Measurements from ENCODE around the gene MOGAT3.

The MOGAT3 gene

GRCh38 chr7:101220295-101220694, 19.5 kb upstream of the MOGAT3 start:
- no peak for TF ChIP-seq GATA2 (IDR thresholded peaks at IDR 0.05; ENCODE audit: low read depth, low read length)
- TF ChIP-seq GATA3 (IDR thresholded peaks at IDR 0.05; ENCODE audit: low read depth, low read length): no peak

DNA sequence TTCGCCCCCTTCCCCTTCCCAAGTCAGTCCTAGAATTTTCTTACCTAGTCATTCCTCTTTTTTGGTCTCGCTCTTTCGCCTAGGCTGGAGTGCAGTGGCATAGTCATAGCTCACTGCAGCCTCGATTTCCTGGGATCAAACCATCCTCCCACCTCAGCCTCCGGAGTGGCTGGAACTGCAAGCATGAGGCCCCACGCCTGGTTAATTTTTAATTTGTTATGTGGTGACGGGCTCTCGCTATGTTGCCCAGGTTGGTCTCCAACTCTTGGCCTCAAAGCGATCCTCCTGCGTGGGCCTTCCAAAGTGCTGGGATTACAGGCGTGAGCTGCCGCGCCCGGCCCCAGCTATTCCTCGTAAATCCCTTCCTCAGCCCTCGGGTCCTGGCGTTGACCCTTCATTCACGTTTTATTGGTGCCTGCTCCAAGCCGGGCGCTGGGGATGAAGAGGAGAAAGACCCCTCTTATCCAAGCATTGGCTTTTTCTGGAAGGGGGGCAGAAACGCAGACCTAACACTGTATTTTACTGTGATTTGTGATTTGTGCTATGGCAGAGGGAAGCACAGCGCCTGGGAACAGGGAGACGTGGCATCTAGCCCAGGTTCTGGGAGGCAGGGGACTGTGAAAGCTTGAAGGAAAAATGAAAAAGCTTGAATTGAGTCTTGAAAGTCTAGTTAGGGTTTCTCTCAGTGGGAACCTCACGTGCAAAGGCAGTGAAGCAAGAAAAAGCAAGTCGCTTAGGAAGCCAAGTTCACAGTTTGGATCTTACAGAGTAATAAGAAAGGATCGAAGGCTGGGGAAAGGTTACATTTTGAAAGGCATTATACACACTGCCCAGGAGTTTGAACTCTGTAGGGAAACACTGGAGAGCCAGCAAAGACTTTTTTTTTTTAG, 17.6 kb upstream of the MOGAT3 start:
- TF ChIP-seq GATA3 (IDR thresholded peaks at IDR 0.05; ENCODE audit: low read depth, low read length): no peak

- TF ChIP-seq GATA2 (IDR thresholded peaks at IDR 0.05; ENCODE audit: low read depth, low read length) (no peak), GATA3 (IDR thresholded peaks at IDR 0.05; ENCODE audit: low read depth, low read length) (no peak)
Measured at GRCh38 chr7:101217388-101218235, 16.8 kb upstream of the MOGAT3 start, which contains the start of the genes PLOD3 and ZNHIT1. TSS of gene PLOD3 (minus strand) at chr7:101217581. CDS start at chr7:101217274, 307 bp downstream. TSS of gene ZNHIT1 (plus strand) at chr7:101218165. CDS start at chr7:101218196, 31 bp downstream.

- no peak for TF ChIP-seq GATA2 (IDR thresholded peaks at IDR 0.05; ENCODE audit: low read depth, low read length)
- no peak for TF ChIP-seq GATA3 (IDR thresholded peaks at IDR 0.05; ENCODE audit: low read depth, low read length)
Measured at GRCh38 chr7:101216860-101217387, 16.1 kb upstream of the MOGAT3 start.

- TF ChIP-seq GATA3 (IDR thresholded peaks at IDR 0.05; ENCODE audit: low read depth, low read length): no peak
- no peak for TF ChIP-seq GATA2 (IDR thresholded peaks at IDR 0.05; ENCODE audit: low read depth, low read length)
Measured at GRCh38 chr7:101216001-101216859, 15.4 kb upstream of the MOGAT3 start.

GRCh38 chr7:101212014-101212413, 11.2 kb upstream of the MOGAT3 start:
- TF ChIP-seq GATA3 (IDR thresholded peaks at IDR 0.05; ENCODE audit: low read depth, low read length): no peak
- TF ChIP-seq GATA2 (IDR thresholded peaks at IDR 0.05; ENCODE audit: low read depth, low read length): no peak

GRCh38 chr7:101211501-101211900, 10.7 kb upstream of the MOGAT3 start:
- no peak for TF ChIP-seq GATA2 (IDR thresholded peaks at IDR 0.05; ENCODE audit: low read depth, low read length)
- no peak for TF ChIP-seq GATA3 (IDR thresholded peaks at IDR 0.05; ENCODE audit: low read depth, low read length)

DNA sequence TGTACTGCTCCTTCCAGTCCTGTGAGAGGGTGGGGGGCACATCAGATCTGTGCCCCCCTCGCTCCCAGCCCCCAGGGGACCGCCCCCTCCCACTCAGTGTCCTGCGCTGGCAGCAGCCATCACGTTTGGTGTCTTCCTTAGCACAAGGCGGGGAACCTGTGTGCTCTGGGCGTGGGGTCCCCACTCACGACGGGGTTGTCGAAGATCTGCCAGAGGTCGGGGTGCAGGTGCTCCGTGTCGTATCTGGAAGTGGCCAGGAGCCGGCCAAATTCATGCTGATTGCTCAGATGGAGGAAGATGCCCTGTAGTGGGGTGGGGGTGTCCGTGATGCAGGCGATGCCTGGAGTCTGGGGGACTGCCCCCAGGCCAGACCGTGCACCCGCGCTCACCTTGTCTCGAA, 9.3 kb upstream of the MOGAT3 start:
- TF ChIP-seq GATA2 (IDR thresholded peaks at IDR 0.05; ENCODE audit: low read depth, low read length): no peak
- TF ChIP-seq GATA3 (IDR thresholded peaks at IDR 0.05; ENCODE audit: low read depth, low read length): no peak

DNA sequence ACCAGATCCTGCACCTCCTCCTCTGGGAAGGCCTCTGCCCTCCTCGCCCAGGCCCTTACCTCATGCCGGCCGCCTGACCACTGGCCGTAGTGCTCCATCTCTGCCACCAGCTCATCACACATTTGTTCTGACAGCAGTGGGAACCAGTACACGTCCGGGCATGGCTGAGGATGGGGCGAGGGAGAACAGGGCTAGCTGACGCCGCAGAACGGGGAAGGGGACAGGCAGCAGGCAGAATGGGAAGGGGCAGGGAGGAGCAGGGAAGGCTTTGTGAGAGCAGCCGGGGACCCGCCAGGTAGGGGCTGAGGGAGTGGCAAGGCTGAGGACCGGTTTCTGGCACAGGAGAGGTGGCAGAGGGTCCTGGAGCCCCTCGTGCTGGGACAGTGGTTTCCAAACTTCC, 8.0 kb upstream of the MOGAT3 start:
- TF ChIP-seq GATA2 (IDR thresholded peaks at IDR 0.05; ENCODE audit: low read depth, low read length): no peak
- TF ChIP-seq GATA3 (IDR thresholded peaks at IDR 0.05; ENCODE audit: low read depth, low read length): no peak

GRCh38 chr7:101207459-101207858, 6.6 kb upstream of the MOGAT3 start:
- TF ChIP-seq GATA3 (IDR thresholded peaks at IDR 0.05; ENCODE audit: low read depth, low read length): no peak
- TF ChIP-seq GATA2 (IDR thresholded peaks at IDR 0.05; ENCODE audit: low read depth, low read length): no peak

DNA sequence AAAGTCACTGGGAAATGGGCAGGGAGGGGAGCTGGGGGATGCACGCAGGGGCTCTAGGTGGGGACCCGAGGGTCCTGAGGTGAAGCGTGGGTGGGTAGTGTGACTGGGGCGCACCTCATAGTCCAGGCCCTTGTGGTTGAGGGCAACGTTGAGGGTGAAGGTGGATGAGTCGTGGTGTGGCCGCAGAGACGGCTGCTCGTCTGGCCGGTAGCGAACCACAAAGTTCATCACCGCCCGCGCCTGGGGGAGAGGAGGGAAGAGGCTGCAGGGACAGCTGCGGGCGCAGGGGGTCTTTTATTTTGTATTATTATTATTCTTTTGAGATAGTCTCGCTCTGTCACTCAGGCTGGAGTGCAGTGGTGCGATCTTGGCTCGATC, 5.8 kb upstream of the MOGAT3 start:
- TF ChIP-seq GATA2 (IDR thresholded peaks at IDR 0.05; ENCODE audit: low read depth, low read length) (no peak), GATA3 (IDR thresholded peaks at IDR 0.05; ENCODE audit: low read depth, low read length) (no peak)

DNA sequence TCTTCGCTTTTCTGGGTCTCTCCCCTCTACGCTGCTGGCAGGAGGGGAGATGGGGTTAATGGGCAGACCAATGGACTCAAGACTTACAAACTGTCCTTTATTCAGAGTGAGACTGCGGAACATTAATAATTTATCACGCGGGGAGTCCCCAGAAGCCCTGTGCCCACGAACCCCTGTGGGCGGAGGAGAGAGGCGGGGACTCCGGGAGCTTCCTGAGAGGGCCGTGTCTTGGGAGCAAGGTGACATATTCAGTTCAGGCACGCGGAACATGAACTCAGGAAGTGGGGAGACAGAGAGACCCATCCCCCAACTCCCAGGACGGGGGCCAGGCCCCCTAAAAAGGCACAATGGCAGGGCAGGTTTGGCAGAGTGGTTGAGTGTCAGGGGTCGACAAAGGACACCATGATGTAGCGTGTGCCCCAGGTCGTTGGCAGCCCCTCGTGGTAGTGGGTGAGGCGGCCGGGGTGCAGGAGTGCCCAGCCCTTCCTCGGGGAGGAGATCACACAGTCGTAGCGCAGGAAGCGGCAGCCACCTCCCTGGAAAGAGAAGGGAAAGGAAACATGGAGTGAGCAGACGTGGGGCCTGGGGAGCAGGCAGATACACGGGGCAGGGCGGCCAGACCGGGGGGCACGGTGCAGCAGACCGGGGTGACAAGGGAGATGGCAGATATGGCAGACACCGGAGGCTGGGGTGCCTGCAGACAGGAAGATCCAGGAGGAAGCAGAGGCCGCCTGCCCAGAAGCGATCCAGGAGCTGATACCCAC, 5.2 kb upstream of the MOGAT3 start:
- no peak for TF ChIP-seq GATA2 (IDR thresholded peaks at IDR 0.05; ENCODE audit: low read depth, low read length)
- TF ChIP-seq GATA3 (IDR thresholded peaks at IDR 0.05; ENCODE audit: low read depth, low read length): no peak

GRCh38 chr7:101202603-101202918, 1.7 kb upstream of the MOGAT3 start:
- no peak for TF ChIP-seq GATA3 (IDR thresholded peaks at IDR 0.05; ENCODE audit: low read depth, low read length)

Data from SH-SY5Y (cell line).